A549 (cell line): Measurements from ENCODE around the gene LGR6. TPM values are rescaled to one million over a fixed set of nuclear protein-coding genes. Genes with fewer than 3 reads are reported as not detected.
A peak's percentile ranks its signal among the peaks of the same experiment; 100 is the strongest.

Experiments
- ATAC-seq, 2 experiments: fragments of 200-7000 bp in 1 of 2; fragments of >200 bp in 1 of 2; cut with Nextera tagmentation in 1 of 2; cut with Tn5 transposase in 1 of 2; 3 replicates each; pipeline versions ENCODE4 v1.8.0 to v1.9.1; 2018 to 2020; ENCODE audit warnings: mild to moderate bottlenecking in 1 of 2, moderate library complexity in 1 of 2
- CTCF ChIA-PET: fragments of 300-600 bp; sonication (Branson Sonifier 250); formaldehyde crosslinking; extraction: SDS; loops from one replicate; lab custom pipeline; 2021; ENCODE audit warnings: antibody characterized with exemption, inconsistent platforms; lab: Yijun Ruan, JAX
- POLR2A ChIA-PET: fragments of 350-600 bp; formaldehyde crosslinking; extraction: SDS; loops from one replicate; lab custom pipeline; 2021; ENCODE audit warnings: antibody characterized with exemption, inconsistent platforms; lab: Yijun Ruan, JAX
- DNase-seq, 2 experiments: peaks; one replicate each; pipeline versions ENCODE4 v3.0.0 to v3.0.0-alpha.2; 2011 to 2016; ENCODE audit warnings: low read depth in 1 of 2, low spot score in 1 of 2
- FAIRE-seq: peaks from 2 replicates; lab custom pipeline; 2011; peaks lifted over from hg19 to GRCh38; lab: Jason Lieb, UNC
- H3K27ac ChIP-seq, 2 experiments: fragments of >200 bp; sonication (Bioruptor Twin); formaldehyde crosslinking; 3 replicates each; pipeline ENCODE4 v1.5.1; 2016 to 2017
- H3K4me1 ChIP-seq: fragments of >200 bp; sonication (Bioruptor Twin); formaldehyde crosslinking; 3 replicates; pipeline ENCODE4 v1.6.1; 2016
- H3K4me2 ChIP-seq: fragments of >200 bp; sonication (Bioruptor Twin); formaldehyde crosslinking; 3 replicates; pipeline ENCODE4 v1.6.1; 2016
- H3K4me3 ChIP-seq: fragments of >200 bp; sonication (Bioruptor Twin); formaldehyde crosslinking; 3 replicates; pipeline ENCODE4 v1.5.1; 2016
- H3K9me3 ChIP-seq: fragments of >200 bp; sonication (Bioruptor Twin); formaldehyde crosslinking; 3 replicates; pipeline ENCODE4 v1.6.1; 2016
- ATOH8 ChIP-seq: fragments of 250-450 bp; sonication (Bioruptor Pico); IDR thresholded peaks from 2 replicates; pipeline ENCODE4 v1.5.0; 2020; ENCODE audit warnings: low read depth, mild to moderate bottlenecking, moderate library complexity
- BHLHE40 ChIP-seq: IDR thresholded peaks from 2 replicates; pipeline ENCODE4 v1.6.1; 2012; ENCODE audit warnings: low read depth, low read length, inconsistent platforms
- CBX2 ChIP-seq: fragments of 200-600 bp; sonication (generic); IDR thresholded peaks from 2 replicates; pipeline ENCODE4 v1.6.1; 2016; ENCODE audit warnings: low read depth, mild to moderate bottlenecking, borderline replicate concordance
- CHD4 ChIP-seq: fragments of 200-600 bp; sonication (generic); IDR thresholded peaks from 2 replicates; pipeline ENCODE4 v1.6.1; 2016; ENCODE audit warnings: antibody characterized with exemption, mild to moderate bottlenecking, borderline replicate concordance
- E2F6 ChIP-seq: IDR thresholded peaks from 2 replicates; pipeline ENCODE4 v1.6.1; 2012; ENCODE audit warnings: low read depth, borderline replicate concordance
- ESRRA ChIP-seq: fragments of 150-350 bp; IDR thresholded peaks from 2 replicates; pipeline ENCODE4 v1.6.1; 2014; ENCODE audit warnings: mild to moderate bottlenecking, low read length, borderline replicate concordance
- FOSB ChIP-seq: fragments of 250-450 bp; sonication (Bioruptor Pico); IDR thresholded peaks from 2 replicates; pipeline ENCODE4 v1.5.0; 2020; ENCODE audit warnings: mild to moderate bottlenecking, moderate library complexity
- GATA3 ChIP-seq: IDR thresholded peaks from 2 replicates; pipeline ENCODE4 v1.6.1; 2012; ENCODE audit warnings: borderline replicate concordance
- HDAC2 ChIP-seq: fragments of 200-600 bp; sonication (generic); IDR thresholded peaks from 2 replicates; pipeline ENCODE4 v1.6.1; 2016
- HEYL ChIP-seq: fragments of 250-450 bp; sonication (Bioruptor Pico); IDR thresholded peaks from 2 replicates; pipeline ENCODE4 v1.8.0; 2021; ENCODE audit warnings: mild to moderate bottlenecking, moderate library complexity
- HOXA7 ChIP-seq: fragments of 250-450 bp; sonication (Bioruptor Pico); IDR thresholded peaks from 2 replicates; pipeline ENCODE4 v1.5.0; 2020; ENCODE audit warnings: mild to moderate bottlenecking, moderate library complexity
- HOXB13 ChIP-seq: fragments of 250-450 bp; sonication (Bioruptor Pico); IDR thresholded peaks from 2 replicates; pipeline ENCODE4 v1.5.0; 2020; ENCODE audit warnings: low read depth, mild to moderate bottlenecking, moderate library complexity
- HOXB5 ChIP-seq: fragments of 250-450 bp; sonication (Bioruptor Pico); IDR thresholded peaks from 2 replicates; pipeline ENCODE4 v1.5.0; 2020; ENCODE audit warnings: mild to moderate bottlenecking, moderate library complexity
- MAZ ChIP-seq: fragments of 150-350 bp; IDR thresholded peaks from 2 replicates; pipeline ENCODE4 v1.6.1; 2014; ENCODE audit warnings: antibody characterized with exemption, low read depth, low read length, borderline replicate concordance
- NFE2L2 ChIP-seq: fragments of 150-350 bp; conservative IDR thresholded peaks from 2 replicates; pipeline ENCODE4 v1.6.1; 2014; ENCODE audit warnings: low read length
- NPAS2 ChIP-seq: fragments of 250-450 bp; sonication (Bioruptor Pico); IDR thresholded peaks from 2 replicates; pipeline ENCODE4 v1.8.0; 2022; ENCODE audit warnings: mild to moderate bottlenecking, moderate library complexity, borderline replicate concordance
- POLR2A ChIP-seq: IDR thresholded peaks from 2 replicates; pipeline ENCODE4 v1.6.1; 2012; ENCODE audit warnings: mild to moderate bottlenecking, low read length
- RCOR1 ChIP-seq: fragments of 150-350 bp; IDR thresholded peaks from 2 replicates; pipeline ENCODE4 v1.6.1; 2014; ENCODE audit warnings: antibody characterized with exemption, low read length, low read depth
- RNF2 ChIP-seq: fragments of 200-600 bp; sonication (generic); IDR thresholded peaks from 2 replicates; pipeline ENCODE4 v1.6.1; 2016; ENCODE audit warnings: low read depth, mild to moderate bottlenecking, antibody characterized with exemption, moderate library complexity, borderline replicate concordance
- TP53 ChIP-seq: fragments of 250-450 bp; sonication (Bioruptor Pico); IDR thresholded peaks from 2 replicates; pipeline ENCODE4 v1.5.0; 2021; ENCODE audit warnings: mild to moderate bottlenecking, moderate library complexity
- ZFP36 ChIP-seq: fragments of 450-650 bp; IDR thresholded peaks from 2 replicates; pipeline ENCODE4 v1.6.1; 2014; ENCODE audit warnings: borderline replicate concordance; ENCODE audit not compliant: partially characterized antibody
- WGBS: methylation state at CpG from one replicate; pipeline ENCODE4 v1.1.6; 2017; ENCODE audit errors: missing lambda C conversion rate; 5-methylcytosine and 5-hydroxymethylcytosine counted together
- polyA plus RNA-seq, 4 experiments: library from polyadenylated mRNA; depleted of rRNA in 3 of 4; stranded (reverse); fragments of >200 nt; fragmentation: RNase III in 1 of 4; extraction: RNeasy Plus Mini Kit Qiagen cat#74134 plus additional on column Dnase treatment in 1 of 4; gene quantifications; 2 replicates in 3 of 4; 3 replicates in 1 of 4; pipeline ENCODE4 v1.2.3, GENCODE V29; 2011 to 2017

The LGR6 gene
- polyA plus RNA-seq, 2 of the 4 experiments (the other 2 are of a cell fraction) = 0.84 to 1.1 TPM

- no peaks in the 10 kb centered on the region for H3K9me3 ChIP-seq
- no peak overlapping the region for H3K4me2 ChIP-seq
- DNase-seq = no peak
- 83% methylated on average over 6 of the region's 6 CpGs for WGBS
- CTCF ChIA-PET = interaction anchor here (0.5 to 1.8 kb wide), 9 partner anchors 8 to 651 kb away, joined by 3 to 6 read pairs (median 4); partner anchors contain the start of gene LGR6
- H3K4me1 ChIP-seq = no peaks in the 10 kb centered on the region
- H3K27ac ChIP-seq = no peak overlapping the region
- ATAC-seq = no peak; a peak in 1 of 6 replicates
- no peak for TF ChIP-seq RNF2
- no peak for TF ChIP-seq ZFP36
- no peak for TF ChIP-seq HEYL (CRISPR knock-in tag)
- no peak for TF ChIP-seq ATOH8
- H3K4me3 ChIP-seq = no peak overlapping the region
- FAIRE-seq = no peak
- POLR2A ChIA-PET = no interaction called here
Observed at GRCh38 chr1:202170726-202171125, 22.9 kb upstream of the LGR6 start.

- Histone ChIP-seq H3K27ac (no peak overlapping the region), H3K9me3 (no peaks in the 10 kb centered on the region), H3K4me3 (no peak overlapping the region), H3K4me1 (no peaks in the 10 kb centered on the region), H3K4me2 (no peak overlapping the region)
- DNase-seq (no peak), ATAC-seq (peak; percentile 19 to 32; a peak in 4 of 6 replicates), FAIRE-seq (no peak)
- TF ChIP-seq NFE2L2 (no peak), HOXA7 (no peak), BHLHE40 (no peak), HOXB13 (CRISPR knock-in tag) (no peak), GATA3 (no peak), FOSB (CRISPR knock-in tag) (no peak), RCOR1 (no peak), POLR2A (no peak)
- ChIA-PET POLR2A (no interaction called here), CTCF (interaction anchor here (0.7 to 1.8 kb wide), 5 partner anchors 9 to 154 kb away, joined by 3 to 5 read pairs (median 4); partner anchors contain the start of gene LGR6)
- WGBS = 92% methylated on average over 10 of the region's 11 CpGs
Observed at GRCh38 chr1:202171292-202172014, 22.1 kb upstream of the LGR6 start.

GRCh38 chr1:202172015-202172355 lies 21.6 kb upstream of the LGR6 start:
- TF ChIP-seq ESRRA (no peak), NPAS2 (CRISPR knock-in tag) (no peak), CHD4 (no peak), RCOR1 (no peak), HOXA7 (no peak), TP53 (CRISPR knock-in tag) (no peak), CBX2 (no peak), NFE2L2 (no peak), RNF2 (no peak), MAZ (no peak)
- POLR2A ChIA-PET = no interaction called here
- Histone ChIP-seq H3K9me3 (no peaks in the 10 kb centered on the region), H3K4me3 (no peak overlapping the region), H3K4me1 (no peaks in the 10 kb centered on the region), H3K27ac (no peak overlapping the region), H3K4me2 (no peak overlapping the region)
- FAIRE-seq = no peak
- peak; percentile 24 to 30; a peak in 4 of 6 replicates for ATAC-seq
- WGBS = 80% methylated on average over 4 of the region's 5 CpGs
- CTCF ChIA-PET = interaction anchor here (1.7 kb wide), 1 partner anchor 9 kb away, joined by 4 read pairs; no protein-coding TSS in a partner anchor
- DNase-seq = no peak

- Histone ChIP-seq H3K4me2 (no peak overlapping the region), H3K4me3 (no peak overlapping the region), H3K27ac (no peak overlapping the region), H3K9me3 (no peaks in the 10 kb centered on the region), H3K4me1 (no peaks in the 10 kb centered on the region)
- ATAC-seq (no peak), FAIRE-seq (no peak), DNase-seq (no peak)
- CTCF ChIA-PET = interaction anchor here (0.7 to 4.8 kb wide), 9 partner anchors 10 to 546 kb away, joined by 3 to 32 read pairs (median 4); partner anchors contain the start of genes LGR6 and PTPN7
- POLR2A ChIA-PET = no interaction called here
- TF ChIP-seq HOXB5 (CRISPR knock-in tag) = no peak
- no peak for TF ChIP-seq HDAC2
- TF ChIP-seq E2F6 = no peak
- WGBS = 68% methylated on average over 7 of the region's 7 CpGs
Observed at GRCh38 chr1:202173993-202174392, 19.6 kb upstream of the LGR6 start.
